Mammary epithelial cell (primary cell): Measurements from ENCODE around the gene MTX1.

Source experiments
- EZH2 ChIP-seq: IDR thresholded peaks from 2 replicates; pipeline ENCODE4 v1.6.1; 2012; ENCODE audit warnings: low read length, inconsistent platforms, borderline replicate concordance
- TF ChIP-seq, protein P1 (sequence below), 2 donors: IDR thresholded peaks in 1 of 2; conservative IDR thresholded peaks in 1 of 2; 2 replicates each; pipeline ENCODE4 v1.5.1; 2011 to 2012; ENCODE audit warnings: inconsistent platforms in 2 of 2, low read length in 2 of 2, mild to moderate bottlenecking in 2 of 2, control low read depth in 1 of 2, low read depth in 1 of 2; ENCODE audit not compliant: insufficient read depth in 1 of 2; ENCODE audit errors: extremely low read depth in 1 of 2

DNA sequence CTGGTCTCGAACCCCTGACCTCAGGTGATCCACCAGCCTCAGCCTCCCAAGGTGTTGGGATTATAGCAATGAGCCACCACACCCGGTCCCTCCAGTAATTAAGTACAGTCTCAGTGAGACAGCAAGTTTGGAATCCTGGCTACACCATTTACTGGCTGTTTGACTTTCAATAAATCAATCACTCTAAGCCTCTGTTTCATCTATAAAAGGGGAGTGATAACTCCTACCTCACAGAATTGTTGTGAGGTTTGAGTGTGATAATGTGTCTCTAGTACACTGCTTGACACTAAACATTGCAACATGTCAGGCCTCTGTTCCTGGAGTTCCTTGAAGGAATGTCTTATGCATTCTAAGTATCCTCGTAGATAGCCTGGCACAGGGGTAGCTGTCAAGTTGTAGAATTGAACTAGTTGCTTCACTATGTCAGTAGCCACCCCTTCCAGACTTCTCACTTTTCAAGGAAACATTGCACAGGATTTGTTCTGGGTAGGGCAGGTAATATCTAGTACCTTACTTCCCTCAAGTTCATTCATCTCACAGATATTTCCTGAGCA lies 34.4 kb downstream of the MTX1 start:
- TF ChIP-seq, protein P1, sequence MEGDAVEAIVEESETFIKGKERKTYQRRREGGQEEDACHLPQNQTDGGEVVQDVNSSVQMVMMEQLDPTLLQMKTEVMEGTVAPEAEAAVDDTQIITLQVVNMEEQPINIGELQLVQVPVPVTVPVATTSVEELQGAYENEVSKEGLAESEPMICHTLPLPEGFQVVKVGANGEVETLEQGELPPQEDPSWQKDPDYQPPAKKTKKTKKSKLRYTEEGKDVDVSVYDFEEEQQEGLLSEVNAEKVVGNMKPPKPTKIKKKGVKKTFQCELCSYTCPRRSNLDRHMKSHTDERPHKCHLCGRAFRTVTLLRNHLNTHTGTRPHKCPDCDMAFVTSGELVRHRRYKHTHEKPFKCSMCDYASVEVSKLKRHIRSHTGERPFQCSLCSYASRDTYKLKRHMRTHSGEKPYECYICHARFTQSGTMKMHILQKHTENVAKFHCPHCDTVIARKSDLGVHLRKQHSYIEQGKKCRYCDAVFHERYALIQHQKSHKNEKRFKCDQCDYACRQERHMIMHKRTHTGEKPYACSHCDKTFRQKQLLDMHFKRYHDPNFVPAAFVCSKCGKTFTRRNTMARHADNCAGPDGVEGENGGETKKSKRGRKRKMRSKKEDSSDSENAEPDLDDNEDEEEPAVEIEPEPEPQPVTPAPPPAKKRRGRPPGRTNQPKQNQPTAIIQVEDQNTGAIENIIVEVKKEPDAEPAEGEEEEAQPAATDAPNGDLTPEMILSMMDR (conservative IDR thresholded peaks at IDR 0.05 in 1 of 2, IDR thresholded peaks at IDR 0.05 in 1 of 2; ENCODE audit: extremely low read depth in 1 of 2, insufficient read depth in 1 of 2, low read depth in 1 of 2, low read length in 2 of 2), result no peak
- no peak for TF ChIP-seq EZH2
